GM12878 (cell line): ENCODE measurements around the gene CD86.

Source experiments
- BACH1 ChIP-seq: fragments of 450-650 bp; IDR thresholded peaks from 2 replicates; pipeline ENCODE4 v1.6.1; 2017; ENCODE audit warnings: mild to moderate bottlenecking, borderline replicate concordance
- HDAC6 ChIP-seq: fragments of 200-600 bp; sonication (generic); IDR thresholded peaks from one replicate; pipeline ENCODE4 v1.8.0; 2017; ENCODE audit warnings: antibody characterized with exemption; ENCODE audit not compliant: unreplicated experiment
- KLF5 ChIP-seq: fragments of 450-650 bp; IDR thresholded peaks from 2 replicates; pipeline ENCODE4 v1.6.1; 2014; ENCODE audit warnings: mild to moderate bottlenecking; ENCODE audit not compliant: partially characterized antibody
- POLR2A ChIP-seq: IDR thresholded peaks from 2 replicates; pipeline ENCODE4 v1.6.1; 2011; ENCODE audit warnings: low read depth, mild to moderate bottlenecking, low read length
- POLR2AphosphoS5 ChIP-seq: IDR thresholded peaks from 2 replicates; pipeline ENCODE4 v1.6.1; 2011; ENCODE audit warnings: mild to moderate bottlenecking, low read length, inconsistent platforms
- SPI1 ChIP-seq: IDR thresholded peaks from 2 replicates; pipeline ENCODE4 v1.6.1; 2011; ENCODE audit warnings: low read depth, mild to moderate bottlenecking, low read length, moderate library complexity, borderline replicate concordance; ENCODE audit not compliant: insufficient read depth
- USF2 ChIP-seq: IDR thresholded peaks from 2 replicates; pipeline ENCODE4 v1.6.1; 2011; ENCODE audit warnings: low read depth, low read length, improper control_type of control experiment, borderline replicate concordance
- TF ChIP-seq, protein P1 (sequence below): IDR thresholded peaks from 2 replicates; pipeline ENCODE4 v1.6.1; 2012; ENCODE audit warnings: low read depth, low read length, improper control_type of control experiment
- TF ChIP-seq, protein P2 (sequence below), 3 experiments: IDR thresholded peaks in 2 of 3; conservative IDR thresholded peaks in 1 of 3; 2 replicates each; pipeline ENCODE4 v1.5.1; 2011; ENCODE audit warnings: low read depth in 3 of 3, low read length in 3 of 3, mild to moderate bottlenecking in 3 of 3, control low read depth in 2 of 3, moderate library complexity in 2 of 3, inconsistent platforms in 1 of 3, mixed read lengths in 1 of 3; ENCODE audit not compliant: control insufficient read depth in 2 of 3, insufficient read depth in 1 of 3; ENCODE audit errors: extremely low read depth in 1 of 3

DNA sequence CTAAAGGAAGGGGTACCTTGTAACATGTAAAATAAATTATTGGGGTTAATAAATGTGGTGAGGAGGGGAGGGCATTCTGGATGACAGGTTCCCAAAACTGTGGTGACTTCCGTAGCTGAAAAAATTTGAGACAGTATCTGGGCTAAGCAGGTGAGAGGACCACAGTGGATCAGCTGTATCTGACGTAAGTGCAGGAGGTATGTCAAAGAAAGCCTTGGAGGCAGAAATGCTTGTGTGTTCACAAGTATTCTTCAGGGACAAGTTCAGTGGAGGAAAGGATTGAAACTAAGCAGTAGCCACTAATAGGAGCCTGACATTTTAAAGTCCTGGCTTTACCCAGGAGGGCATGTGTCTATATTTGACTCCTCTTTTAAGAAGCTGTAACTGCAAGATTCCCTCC is 52.0 kb downstream of the CD86 start:
- TF ChIP-seq, protein P1, sequence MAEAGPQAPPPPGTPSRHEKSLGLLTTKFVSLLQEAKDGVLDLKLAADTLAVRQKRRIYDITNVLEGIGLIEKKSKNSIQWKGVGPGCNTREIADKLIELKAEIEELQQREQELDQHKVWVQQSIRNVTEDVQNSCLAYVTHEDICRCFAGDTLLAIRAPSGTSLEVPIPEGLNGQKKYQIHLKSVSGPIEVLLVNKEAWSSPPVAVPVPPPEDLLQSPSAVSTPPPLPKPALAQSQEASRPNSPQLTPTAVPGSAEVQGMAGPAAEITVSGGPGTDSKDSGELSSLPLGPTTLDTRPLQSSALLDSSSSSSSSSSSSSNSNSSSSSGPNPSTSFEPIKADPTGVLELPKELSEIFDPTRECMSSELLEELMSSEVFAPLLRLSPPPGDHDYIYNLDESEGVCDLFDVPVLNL, result no peak
- TF ChIP-seq HDAC6 (no peak), POLR2A (no peak), KLF5 (no peak), BACH1 (no peak), POLR2AphosphoS5 (no peak), SPI1 (no peak), USF2 (no peak)
- TF ChIP-seq, protein P2, sequence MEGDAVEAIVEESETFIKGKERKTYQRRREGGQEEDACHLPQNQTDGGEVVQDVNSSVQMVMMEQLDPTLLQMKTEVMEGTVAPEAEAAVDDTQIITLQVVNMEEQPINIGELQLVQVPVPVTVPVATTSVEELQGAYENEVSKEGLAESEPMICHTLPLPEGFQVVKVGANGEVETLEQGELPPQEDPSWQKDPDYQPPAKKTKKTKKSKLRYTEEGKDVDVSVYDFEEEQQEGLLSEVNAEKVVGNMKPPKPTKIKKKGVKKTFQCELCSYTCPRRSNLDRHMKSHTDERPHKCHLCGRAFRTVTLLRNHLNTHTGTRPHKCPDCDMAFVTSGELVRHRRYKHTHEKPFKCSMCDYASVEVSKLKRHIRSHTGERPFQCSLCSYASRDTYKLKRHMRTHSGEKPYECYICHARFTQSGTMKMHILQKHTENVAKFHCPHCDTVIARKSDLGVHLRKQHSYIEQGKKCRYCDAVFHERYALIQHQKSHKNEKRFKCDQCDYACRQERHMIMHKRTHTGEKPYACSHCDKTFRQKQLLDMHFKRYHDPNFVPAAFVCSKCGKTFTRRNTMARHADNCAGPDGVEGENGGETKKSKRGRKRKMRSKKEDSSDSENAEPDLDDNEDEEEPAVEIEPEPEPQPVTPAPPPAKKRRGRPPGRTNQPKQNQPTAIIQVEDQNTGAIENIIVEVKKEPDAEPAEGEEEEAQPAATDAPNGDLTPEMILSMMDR (IDR thresholded peaks at IDR 0.05 in 2 of 3, conservative IDR thresholded peaks at IDR 0.05 in 1 of 3; ENCODE audit: control insufficient read depth in 2 of 3, extremely low read depth in 1 of 3, insufficient read depth in 1 of 3, low read depth in 3 of 3, low read length in 3 of 3), result no peak
